Activated B cell treated with CpG ODN at 0.5 μM for 24 hours (primary cell): ENCODE data around the gene IMPA2. TPM values are rescaled to one million over a fixed set of nuclear protein-coding genes. Genes with fewer than 3 reads are reported as not detected.

Source experiments
- ATAC-seq: fragments of 200-7000 bp; cut with Tn5 transposase; one replicate; pipeline ENCODE4 v1.10.0; 2021; ENCODE audit warnings: low read depth, mild to moderate bottlenecking, moderate library complexity
- CTCF ChIA-PET: fragments of 350-600 bp; sonication (Branson Sonifier 250); formaldehyde crosslinking; loops from one replicate; lab custom pipeline; 2021; ENCODE audit warnings: antibody characterized with exemption; lab: Charles Lee
- POLR2A ChIA-PET: fragments of 350-600 bp; sonication (Branson Sonifier 250); formaldehyde crosslinking; loops from one replicate; lab custom pipeline; 2021; ENCODE audit warnings: antibody characterized with exemption; lab: Charles Lee
- DNase-seq: peaks from one replicate; pipeline ENCODE4 v3.0.0; 2022
- H3K27ac Mint-ChIP-seq: one replicate; pipeline ENCODE4 v1.8.0; 2020; ENCODE audit warnings: mixed read lengths
- H3K27me3 Mint-ChIP-seq: one replicate; pipeline ENCODE4 v1.8.0; 2021; ENCODE audit warnings: mixed read lengths
- H3K36me3 Mint-ChIP-seq: one replicate; pipeline ENCODE4 v1.8.0; 2021; ENCODE audit warnings: low read depth, mixed read lengths
- H3K4me1 Mint-ChIP-seq: one replicate; pipeline ENCODE4 v1.8.0; 2021; ENCODE audit warnings: mixed read lengths
- H3K4me3 Mint-ChIP-seq: one replicate; pipeline ENCODE4 v1.8.0; 2020; ENCODE audit warnings: mild to moderate bottlenecking, mixed read lengths
- H3K9me3 Mint-ChIP-seq: one replicate; pipeline ENCODE4 v1.8.0; 2020; ENCODE audit warnings: mixed read lengths
- intact Hi-C: fragments of 100-400 bp; cut with micrococcal nuclease; formaldehyde crosslinking; loops from one replicate; pipeline ENCODE4 v1.15.1; 2024
- total RNA-seq: library from RNA; stranded (reverse); gene quantifications from 2 replicates; pipeline ENCODE4 v1.2.3, GENCODE V29; 2022
- TF ChIP-seq, protein P1 (sequence below): fragments of 200-600 bp; IDR thresholded peaks from one replicate; pipeline ENCODE4 v1.8.0; 2022; ENCODE audit warnings: antibody characterized with exemption, mild to moderate bottlenecking

IMPA2 gene
- total RNA-seq, 1 donor from 2014 or later: 7.5 TPM

DNA sequence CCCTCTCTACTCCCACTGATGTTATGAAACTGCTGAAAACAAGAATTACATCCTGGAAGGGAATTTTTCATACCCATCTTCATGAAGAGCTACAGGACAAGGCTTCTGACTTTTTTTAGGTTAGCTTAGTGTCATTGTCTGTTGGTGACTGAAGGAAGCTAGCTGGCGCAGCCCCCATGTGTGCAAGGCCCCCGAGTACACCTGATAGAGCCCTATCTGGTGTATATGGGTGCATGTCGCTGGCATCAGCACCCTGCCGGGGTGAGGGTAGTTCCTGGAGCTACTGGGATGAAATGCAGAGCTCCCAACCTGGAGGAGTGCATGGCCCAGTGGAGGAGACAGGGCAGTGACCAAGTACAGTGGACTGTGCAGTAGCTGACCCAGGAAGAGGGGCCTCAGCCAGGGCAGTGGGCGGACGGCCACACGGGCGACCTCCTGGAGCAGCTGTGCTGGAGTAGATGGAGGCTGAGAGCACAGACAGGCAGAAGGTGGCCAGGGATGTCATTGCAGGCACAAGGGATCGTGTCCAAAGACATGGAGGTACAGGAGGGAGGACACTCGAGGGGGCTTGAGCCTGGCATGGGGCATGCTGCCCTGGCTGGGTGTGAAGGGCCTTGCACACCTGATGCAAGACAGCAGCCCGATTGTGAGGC, 12.1 kb downstream of the IMPA2 start:
- TF ChIP-seq, protein P1, sequence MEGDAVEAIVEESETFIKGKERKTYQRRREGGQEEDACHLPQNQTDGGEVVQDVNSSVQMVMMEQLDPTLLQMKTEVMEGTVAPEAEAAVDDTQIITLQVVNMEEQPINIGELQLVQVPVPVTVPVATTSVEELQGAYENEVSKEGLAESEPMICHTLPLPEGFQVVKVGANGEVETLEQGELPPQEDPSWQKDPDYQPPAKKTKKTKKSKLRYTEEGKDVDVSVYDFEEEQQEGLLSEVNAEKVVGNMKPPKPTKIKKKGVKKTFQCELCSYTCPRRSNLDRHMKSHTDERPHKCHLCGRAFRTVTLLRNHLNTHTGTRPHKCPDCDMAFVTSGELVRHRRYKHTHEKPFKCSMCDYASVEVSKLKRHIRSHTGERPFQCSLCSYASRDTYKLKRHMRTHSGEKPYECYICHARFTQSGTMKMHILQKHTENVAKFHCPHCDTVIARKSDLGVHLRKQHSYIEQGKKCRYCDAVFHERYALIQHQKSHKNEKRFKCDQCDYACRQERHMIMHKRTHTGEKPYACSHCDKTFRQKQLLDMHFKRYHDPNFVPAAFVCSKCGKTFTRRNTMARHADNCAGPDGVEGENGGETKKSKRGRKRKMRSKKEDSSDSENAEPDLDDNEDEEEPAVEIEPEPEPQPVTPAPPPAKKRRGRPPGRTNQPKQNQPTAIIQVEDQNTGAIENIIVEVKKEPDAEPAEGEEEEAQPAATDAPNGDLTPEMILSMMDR: no peak
- Mint-ChIP-seq H3K4me1 (peaks cover 9% of the 10 kb centered on the region), H3K4me3 (no peak overlapping the region), H3K27me3 (no peaks in the 10 kb centered on the region), H3K36me3 (no peaks in the 10 kb centered on the region), H3K9me3 (no peaks in the 10 kb centered on the region), H3K27ac (no peak overlapping the region)
- no peak for DNase-seq
- ChIA-PET CTCF (interaction anchor here (0.8 to 10.4 kb wide), 3 partner anchors 55 to 261 kb away, joined by 3 to 236 read pairs (median 39); no protein-coding TSS in a partner anchor), POLR2A (no interaction called here)
- ATAC-seq: no peak
- intact Hi-C loops: no loop called here

DNA sequence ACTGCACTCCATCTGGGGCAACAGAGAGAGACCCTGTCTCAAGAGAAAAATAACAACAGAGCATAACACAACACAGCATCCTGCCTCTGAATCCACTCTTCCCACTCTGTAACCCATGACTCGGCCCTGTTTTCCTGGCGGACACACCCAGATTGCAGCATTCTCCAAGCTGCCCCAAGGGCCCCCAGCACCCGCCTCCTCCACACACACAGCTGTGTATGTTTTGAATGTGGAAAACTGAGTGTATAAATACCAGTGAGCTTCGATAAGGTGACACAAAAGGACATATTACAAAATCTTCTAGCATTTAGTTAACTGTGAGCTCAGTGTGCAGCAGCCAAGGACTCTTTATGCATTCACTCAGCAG, 13.0 kb downstream of the IMPA2 start:
- Mint-ChIP-seq H3K27ac (no peak overlapping the region), H3K36me3 (no peaks in the 10 kb centered on the region), H3K27me3 (no peaks in the 10 kb centered on the region), H3K9me3 (no peaks in the 10 kb centered on the region), H3K4me1 (peaks cover 9% of the 10 kb centered on the region), H3K4me3 (no peak overlapping the region)
- TF ChIP-seq, protein P1: no peak
- intact Hi-C loops: no loop called here
- POLR2A ChIA-PET: interaction anchor here (0.6 to 1.5 kb wide), 2 partner anchors 59 to 145 kb away, joined by 3 read pairs; no protein-coding TSS in a partner anchor
- no peak for DNase-seq
- ATAC-seq: no peak
- CTCF ChIA-PET: interaction anchor here (1.3 to 10.4 kb wide), 7 partner anchors 11 to 339 kb away, joined by 3 to 236 read pairs (median 11); partner anchors contain the start of gene IMPA2

DNA sequence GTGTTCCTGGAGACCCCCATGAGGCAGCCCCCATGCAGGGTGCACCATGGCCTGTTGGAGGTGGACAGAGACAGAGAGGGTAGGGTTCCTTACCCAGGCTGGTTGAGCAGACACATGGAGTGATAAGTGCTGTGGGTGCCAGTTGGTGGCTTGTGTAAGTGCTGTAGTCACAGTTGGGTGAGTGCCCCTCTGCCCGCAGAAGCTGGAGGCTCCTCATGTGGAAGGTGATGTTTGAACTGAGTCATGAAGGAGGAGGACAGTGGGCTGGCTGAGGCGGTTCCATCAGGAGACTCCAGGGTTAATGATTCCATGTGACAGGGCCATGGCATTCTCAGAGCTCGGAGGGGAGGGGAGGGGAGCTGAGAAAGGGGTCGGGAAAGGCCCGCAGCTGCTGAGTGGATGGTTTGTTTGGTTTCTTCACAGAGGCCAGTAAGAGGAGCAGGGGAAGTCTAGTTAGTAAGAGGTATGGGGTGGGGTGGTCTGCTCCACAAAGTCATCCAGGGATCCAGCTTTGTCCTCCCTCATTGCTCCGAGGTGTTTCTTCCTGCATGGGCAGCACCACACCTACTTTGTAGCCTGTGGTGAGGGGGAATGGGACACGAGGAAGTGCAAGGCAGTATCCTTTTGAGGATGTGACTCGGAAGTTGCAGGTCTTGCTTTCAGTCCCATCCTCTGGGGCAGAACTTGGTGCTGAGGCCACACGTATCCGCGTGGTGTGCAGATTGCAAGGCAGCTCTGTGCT, 13.6 kb downstream of the IMPA2 start:
- no peaks in the 10 kb centered on the region for H3K27me3 Mint-ChIP-seq
- TF ChIP-seq, protein P1: no peak
- H3K36me3 Mint-ChIP-seq: no peaks in the 10 kb centered on the region
- no peaks in the 10 kb centered on the region for H3K9me3 Mint-ChIP-seq
- ChIA-PET POLR2A (interaction anchor here (0.6 to 2.6 kb wide), 4 partner anchors 14 to 145 kb away, joined by 3 to 11 read pairs (median 4); partner anchors contain the start of gene IMPA2), CTCF (interaction anchor here (0.8 to 10.4 kb wide), 16 partner anchors 9 to 340 kb away, joined by 3 to 236 read pairs (median 4); partner anchors contain the start of gene IMPA2)
- peaks cover 9% of the 10 kb centered on the region for H3K4me1 Mint-ChIP-seq
- intact Hi-C loops: loop anchor here (1.0 kb wide), 3 partner anchors 44 to 262 kb away; no protein-coding TSS in a partner anchor
- ATAC-seq: no peak
- no peak for DNase-seq
- H3K4me3 Mint-ChIP-seq: no peak overlapping the region
- no peak overlapping the region for H3K27ac Mint-ChIP-seq

DNA sequence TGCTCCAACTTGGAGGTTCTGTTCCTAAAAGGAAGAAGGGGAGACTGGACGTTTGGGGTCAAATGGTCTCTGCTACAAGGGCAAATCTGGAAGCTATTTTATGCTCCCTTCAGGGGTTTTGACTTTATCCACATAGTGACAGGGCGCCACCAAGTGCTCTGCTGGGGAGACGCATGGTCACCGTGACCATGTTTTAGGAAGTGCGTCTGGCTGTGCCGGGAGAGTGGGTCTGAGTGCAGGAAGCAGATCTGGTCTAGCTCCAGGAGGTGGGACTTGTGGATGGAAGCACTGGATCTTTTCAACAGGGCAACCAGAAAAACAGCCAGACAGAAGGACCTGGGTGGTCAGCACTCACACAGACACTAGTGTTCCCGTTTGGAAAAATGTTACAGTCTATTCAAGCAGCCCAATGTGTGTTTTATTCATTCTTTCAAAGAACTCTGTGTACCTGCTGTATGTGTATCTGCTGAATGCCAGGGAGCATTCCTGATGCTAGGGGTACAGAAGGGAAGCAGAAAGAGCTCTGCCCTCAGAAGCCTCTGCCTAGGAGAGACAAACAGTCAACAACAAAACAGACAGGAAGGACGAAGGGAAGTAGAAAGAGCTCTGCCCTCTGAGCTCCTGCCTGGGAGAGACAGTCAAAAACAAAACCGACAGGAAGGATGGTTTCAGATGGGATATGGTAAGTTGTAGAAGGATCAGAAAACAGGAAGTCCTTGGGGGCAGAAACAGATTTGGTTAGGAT, 14.3 kb downstream of the IMPA2 start:
- intact Hi-C loops: loop anchor here (1.0 kb wide), 3 partner anchors 44 to 262 kb away; no protein-coding TSS in a partner anchor
- DNase-seq (peak; percentile 31), ATAC-seq (peak; percentile 94)
- CTCF ChIA-PET: interaction anchor here (0.7 to 10.4 kb wide), 20 partner anchors 10 to 1144 kb away, joined by 3 to 236 read pairs (median 4); partner anchors contain the start of gene IMPA2
- Mint-ChIP-seq H3K36me3 (no peaks in the 10 kb centered on the region), H3K4me1 (peaks cover 9% of the 10 kb centered on the region), H3K9me3 (no peaks in the 10 kb centered on the region), H3K4me3 (peak overlapping the region; percentile 17), H3K27ac (no peak overlapping the region), H3K27me3 (no peaks in the 10 kb centered on the region)
- POLR2A ChIA-PET: interaction anchor here (0.5 to 2.6 kb wide), 4 partner anchors 15 to 140 kb away, joined by 3 to 11 read pairs (median 4); partner anchors contain the start of gene IMPA2
- TF ChIP-seq, protein P1: no peak
